Loucy (cell line): ENCODE measurements around the gene MYO7B.

Experiments
- H2AFZ ChIP-seq: fragments of 200-600 bp; sonication (generic); 2 replicates; pipeline ENCODE4 v1.6.0; 2016; ENCODE audit warnings: antibody characterized with exemption, mild to moderate bottlenecking, low read length, moderate library complexity
- H3F3A ChIP-seq: fragments of 200-600 bp; 2 replicates; pipeline ENCODE4 v1.6.0; 2016; ENCODE audit warnings: antibody characterized with exemption, low read depth, mild to moderate bottlenecking
- H3K27me3 ChIP-seq: fragments of 200-600 bp; sonication (generic); 2 replicates; pipeline ENCODE4 v1.6.1; 2014; ENCODE audit warnings: low read length, mild to moderate bottlenecking; ENCODE audit not compliant: insufficient read depth, poor library complexity, severe bottlenecking
- H3K36me3 ChIP-seq: fragments of 200-600 bp; sonication (generic); 2 replicates; pipeline ENCODE4 v1.6.1; 2016; ENCODE audit warnings: low read length; ENCODE audit not compliant: insufficient read depth
- H3K4me1 ChIP-seq: fragments of 200-600 bp; sonication (generic); 2 replicates; pipeline ENCODE4 v1.5.1; 2014; ENCODE audit warnings: low read length, mild to moderate bottlenecking; ENCODE audit not compliant: insufficient read depth, poor library complexity, severe bottlenecking
- H3K4me2 ChIP-seq: fragments of 200-600 bp; sonication (generic); 2 replicates; pipeline ENCODE4 v1.6.0; 2014; ENCODE audit warnings: antibody characterized with exemption, low read length, low read depth, mild to moderate bottlenecking; ENCODE audit not compliant: poor library complexity, severe bottlenecking
- H3K4me3 ChIP-seq: fragments of 200-600 bp; sonication (generic); 2 replicates; pipeline ENCODE4 v1.5.1; 2014; ENCODE audit warnings: low read length, mild to moderate bottlenecking, mixed read lengths; ENCODE audit not compliant: poor library complexity, severe bottlenecking
- H3K79me2 ChIP-seq: fragments of 200-600 bp; sonication (generic); 2 replicates; pipeline ENCODE4 v1.6.1; 2014; ENCODE audit warnings: low read length; ENCODE audit not compliant: insufficient read depth
- H3K9ac ChIP-seq: fragments of 200-600 bp; sonication (generic); 2 replicates; pipeline ENCODE4 v1.6.0; 2014; ENCODE audit warnings: mild to moderate bottlenecking, low read depth, low read length, moderate library complexity; ENCODE audit not compliant: poor library complexity, severe bottlenecking
- H3K9me2 ChIP-seq: fragments of 200-600 bp; sonication (generic); replicated peaks from 2 replicates; pipeline ENCODE4 v1.6.1; 2016; ENCODE audit warnings: low read depth, low read length, mixed read lengths
- H3K9me3 ChIP-seq: fragments of 200-600 bp; sonication (generic); 2 replicates; pipeline ENCODE4 v1.6.1; 2014; ENCODE audit warnings: mild to moderate bottlenecking, antibody characterized with exemption, low read length, low read depth; ENCODE audit not compliant: insufficient read depth
- H4K20me1 ChIP-seq: fragments of 200-600 bp; sonication (generic); 2 replicates; pipeline ENCODE4 v1.6.0; 2014; ENCODE audit warnings: antibody characterized with exemption, low read length, mild to moderate bottlenecking; ENCODE audit not compliant: insufficient read depth, poor library complexity, severe bottlenecking
- CTCF ChIP-seq: fragments of 200-600 bp; sonication (generic); conservative IDR thresholded peaks from 2 replicates; pipeline ENCODE4 v1.5.1; 2014; ENCODE audit warnings: mild to moderate bottlenecking, antibody characterized with exemption, low read length
- EZH2phosphoT487 ChIP-seq: fragments of 200-600 bp; IDR thresholded peaks from 2 replicates; pipeline ENCODE4 v1.6.1; 2018; ENCODE audit warnings: antibody characterized with exemption, mild to moderate bottlenecking, moderate library complexity, borderline replicate concordance

MYO7B gene

GRCh38 chr2:127660291-127660578, 124.8 kb downstream of the MYO7B start:
- Histone ChIP-seq H4K20me1 (no peaks in the 10 kb centered on the region), H3K4me2 (no peak overlapping the region), H3K9me3 (no peaks in the 10 kb centered on the region), H3K9ac (no peak overlapping the region), H2AFZ (0 out of 2 replicates have a peak overlapping the region, but pooled peaks have one; percentile 32), H3K4me3 (no peak overlapping the region), H3F3A (no peaks in the 10 kb centered on the region), H3K36me3 (no peaks in the 10 kb centered on the region), H3K4me1 (no peaks in the 10 kb centered on the region), H3K9me2 (no peaks in the 10 kb centered on the region), H3K27me3 (no peaks in the 10 kb centered on the region), H3K79me2 (no peaks in the 10 kb centered on the region)
- TF ChIP-seq CTCF, result no peak
- no peak for TF ChIP-seq EZH2phosphoT487

- no peaks in the 10 kb centered on the region for H3K9me2 ChIP-seq
- no peak overlapping the region for H3K4me3 ChIP-seq
- no peaks in the 10 kb centered on the region for H3K79me2 ChIP-seq
- H3K9me3 ChIP-seq, result no peaks in the 10 kb centered on the region
- H2AFZ ChIP-seq, result no peak overlapping the region
- H3F3A ChIP-seq, result no peaks in the 10 kb centered on the region
- H3K27me3 ChIP-seq, result no peaks in the 10 kb centered on the region
- no peak overlapping the region for H3K9ac ChIP-seq
- H3K4me2 ChIP-seq, result no peak overlapping the region
- H3K36me3 ChIP-seq, result no peaks in the 10 kb centered on the region
- no peaks in the 10 kb centered on the region for H4K20me1 ChIP-seq
- H3K4me1 ChIP-seq, result no peaks in the 10 kb centered on the region
- no peak for TF ChIP-seq EZH2phosphoT487
- TF ChIP-seq CTCF, result no peak
Observed at GRCh38 chr2:127661072-127661649, 125.7 kb downstream of the MYO7B start.

- TF ChIP-seq EZH2phosphoT487, result no peak
- TF ChIP-seq CTCF, result no peak
- Histone ChIP-seq H3K9me3 (no peaks in the 10 kb centered on the region), H3K9me2 (no peaks in the 10 kb centered on the region), H2AFZ (no peak overlapping the region), H3K9ac (no peak overlapping the region), H4K20me1 (no peaks in the 10 kb centered on the region), H3K36me3 (no peaks in the 10 kb centered on the region), H3K27me3 (no peaks in the 10 kb centered on the region), H3K4me3 (no peak overlapping the region), H3K4me2 (no peak overlapping the region), H3K4me1 (no peaks in the 10 kb centered on the region), H3F3A (no peaks in the 10 kb centered on the region), H3K79me2 (no peaks in the 10 kb centered on the region)
Observed at GRCh38 chr2:127661949-127662510, 126.5 kb downstream of the MYO7B start.
